ENCODE measurements around the gene SLCO1C1.
"Not testable (repeated sequence)": the region's sequence is repeated elsewhere in the genome, so short reads cannot be mapped to it uniquely, and the experiment has no call there.

Gene SLCO1C1

GRCh38 chr12:20695232-20695631 lies at the start of gene SLCO1C1:
Gene SLCO1C1, plus strand, starts transcription at chr12:20695332. Its CDS starts 4,245 bp downstream, at chr12:20699577.
- no peak for DNase-seq

GRCh38 chr12:20646239-20646827 lies 48.8 kb upstream of the SLCO1C1 start:
- no peak for DNase-seq

- DNase-seq, result no peak
Observed at GRCh38 chr12:20653871-20654270, 41.3 kb upstream of the SLCO1C1 start.

GRCh38 chr12:20656600-20656999 lies 38.5 kb upstream of the SLCO1C1 start:
- no peak for DNase-seq

- no peak for DNase-seq
Observed at GRCh38 chr12:20657496-20657895, 37.6 kb upstream of the SLCO1C1 start.

- DNase-seq, result no peak
Observed at GRCh38 chr12:20681334-20681733, 13.8 kb upstream of the SLCO1C1 start.

- DNase-seq, result no peak
Observed at GRCh38 chr12:20696181-20696905, 1.2 kb downstream of the SLCO1C1 start.

- no peak for DNase-seq
Observed at GRCh38 chr12:20701106-20701505, 6.0 kb downstream of the SLCO1C1 start.

GRCh38 chr12:20704860-20705259 lies 9.7 kb downstream of the SLCO1C1 start:
- DNase-seq, result no peak

- no peak for DNase-seq
Observed at GRCh38 chr12:20711846-20712245, 16.7 kb downstream of the SLCO1C1 start.

GRCh38 chr12:20716037-20716436 lies 20.9 kb downstream of the SLCO1C1 start:
- DNase-seq, result no peak

GRCh38 chr12:20716985-20717384 lies 21.9 kb downstream of the SLCO1C1 start:
- no peak for DNase-seq

- no peak for DNase-seq
Observed at GRCh38 chr12:20718294-20718693, 23.2 kb downstream of the SLCO1C1 start.

GRCh38 chr12:20722142-20722541 lies 27.0 kb downstream of the SLCO1C1 start:
- DNase-seq, result no peak

GRCh38 chr12:20731274-20731673 lies 36.1 kb downstream of the SLCO1C1 start:
- no peak for DNase-seq

- no peak for DNase-seq
Observed at GRCh38 chr12:20740972-20741371, 45.8 kb downstream of the SLCO1C1 start.

GRCh38 chr12:20748198-20748597 lies 53.1 kb downstream of the SLCO1C1 start:
- no peak for DNase-seq

GRCh38 chr12:20751046-20751445 lies 55.9 kb downstream of the SLCO1C1 start:
- DNase-seq, result no peak

GRCh38 chr12:20777420-20777819 lies 82.3 kb downstream of the SLCO1C1 start:
- DNase-seq, result no peak

- DNase-seq, result no peak
Observed at GRCh38 chr12:20778969-20779368, 83.8 kb downstream of the SLCO1C1 start.

- not testable (repeated sequence) for DNase-seq
Observed at GRCh38 chr12:20779971-20780370, 84.8 kb downstream of the SLCO1C1 start.

GRCh38 chr12:20783796-20784357 lies 88.7 kb downstream of the SLCO1C1 start:
- DNase-seq, result not testable (repeated sequence)

GRCh38 chr12:20792971-20793370 lies 97.8 kb downstream of the SLCO1C1 start:
- DNase-seq, result no peak

- no peak for DNase-seq
Observed at GRCh38 chr12:20798554-20798953, 103.4 kb downstream of the SLCO1C1 start.

Measured in NCI-H2171 treated with DMSO at 0.1 percent for 48 hours (cell line).